Uterus (tissue), 4 donors: Measurements from ENCODE around the gene RNF169. TPM values are rescaled to one million over a fixed set of nuclear protein-coding genes. Genes with fewer than 3 reads are reported as not detected.

Experiments
- DNase-seq, 2 donors: peaks; one replicate each; pipeline ENCODE4 v3.0.0-alpha.2; 2019 to 2020
- H3K27ac ChIP-seq, 2 donors: fragments of 200-600 bp; sonication (generic); 1 replicate in 1 of 2; 2 replicates in 1 of 2; pipeline ENCODE4 v1.5.1; 2016 to 2018
- H3K27me3 ChIP-seq, 2 donors: fragments of 200-600 bp; sonication (generic); one replicate each; pipeline ENCODE4 v1.5.1; 2018 to 2019; ENCODE audit warnings: control low read depth in 1 of 2
- H3K36me3 ChIP-seq, 2 donors: fragments of 200-600 bp; sonication (generic); one replicate each; pipeline ENCODE4 v1.5.1; 2019; ENCODE audit warnings: control low read depth in 1 of 2
- H3K4me1 ChIP-seq, 2 donors: fragments of 200-600 bp; sonication (generic); one replicate each; pipeline ENCODE4 v1.5.1; 2018 to 2019; ENCODE audit warnings: control low read depth in 1 of 2
- H3K4me3 ChIP-seq, 2 donors: fragments of 200-600 bp; sonication (generic); 1 replicate in 1 of 2; 2 replicates in 1 of 2; pipeline ENCODE4 v1.5.1; 2018 to 2019; ENCODE audit warnings: mild to moderate bottlenecking in 1 of 2
- H3K9me3 ChIP-seq, 2 donors: fragments of 200-600 bp; sonication (generic); one replicate each; pipeline ENCODE4 v1.5.1; 2019; ENCODE audit warnings: control low read depth in 1 of 2
- CTCF ChIP-seq, 4 experiments: fragments of 200-600 bp in 2 of 4; fragments of 450-650 bp in 2 of 4; sonication (generic) in 2 of 4; IDR thresholded peaks; one replicate each; pipeline ENCODE4 v1.5.1; 2016 to 2019; ENCODE audit warnings: antibody characterized with exemption in 4 of 4, mild to moderate bottlenecking in 2 of 4, moderate library complexity in 1 of 4
- POLR2A ChIP-seq, 2 donors: fragments of 450-650 bp; IDR thresholded peaks; one replicate each; pipeline ENCODE4 v1.6.1; 2016; ENCODE audit warnings: antibody characterized with exemption in 2 of 2, mild to moderate bottlenecking in 1 of 2, moderate library complexity in 1 of 2
- intact Hi-C: fragments of 100-400 bp; cut with DNase I; formaldehyde crosslinking; loops from one replicate; pipeline ENCODE4 v1.15.1; 2023; ENCODE audit warnings: low total_unique reads
- total RNA-seq, 4 donors: library from RNA; depleted of rRNA in 3 of 4; stranded (reverse); fragments of >200 nt in 3 of 4; gene quantifications; one replicate each; pipeline versions ENCODE4 v1.1.0 to v1.2.4, GENCODE V29; 2014 to 2023
- donor health status: DM: yes; HTN: yes; CAD: no.

Gene RNF169
- total RNA-seq, 4 donors from 2014 or later = 15.0 to 42.4 (median 25.0) TPM

DNA sequence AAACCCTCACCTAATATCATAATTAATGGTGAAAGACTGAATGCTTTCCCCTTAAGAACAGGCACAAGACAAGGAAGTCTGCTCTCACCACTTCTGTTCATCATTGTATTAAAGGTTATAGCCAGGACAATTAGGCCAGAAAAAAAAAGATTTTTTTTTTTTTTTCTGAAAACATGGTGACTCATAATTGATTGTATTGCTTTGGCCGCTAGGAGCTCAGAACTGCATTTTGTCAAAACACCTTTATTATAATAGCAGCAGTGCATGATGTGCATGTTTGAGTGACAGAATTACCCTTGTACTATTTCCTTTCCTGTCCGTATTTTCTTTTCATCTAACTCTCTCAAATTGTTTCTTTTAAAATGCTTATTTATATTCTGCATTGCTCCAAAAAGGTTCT lies 98.1 kb downstream of the RNF169 start:
- no peaks in the 10 kb centered on the region for H3K4me1 ChIP-seq
- H3K4me3 ChIP-seq = no peak overlapping the region
- H3K9me3 ChIP-seq = no peaks in the 10 kb centered on the region
- intact Hi-C loops = no loop called here
- TF ChIP-seq POLR2A (IDR thresholded peaks at IDR 0.05) (no peak), CTCF (IDR thresholded peaks at IDR 0.05) (no peak)
- H3K27me3 ChIP-seq = no peaks in the 10 kb centered on the region
- no peak overlapping the region for H3K27ac ChIP-seq
- DNase-seq = no peak
- no peaks in the 10 kb centered on the region for H3K36me3 ChIP-seq

GRCh38 chr11:74847395-74847794 lies 98.7 kb downstream of the RNF169 start:
- H3K27ac ChIP-seq = no peak overlapping the region
- no peaks in the 10 kb centered on the region for H3K36me3 ChIP-seq

GRCh38 chr11:74847895-74848294 lies 99.2 kb downstream of the RNF169 start:
- TF ChIP-seq CTCF (IDR thresholded peaks at IDR 0.05) = no peak
- no peak for TF ChIP-seq POLR2A (IDR thresholded peaks at IDR 0.05)
- no peak overlapping the region for H3K4me3 ChIP-seq
- no peaks in the 10 kb centered on the region for H3K27me3 ChIP-seq
- no peak overlapping the region for H3K27ac ChIP-seq
- H3K36me3 ChIP-seq = no peaks in the 10 kb centered on the region
- intact Hi-C loops = no loop called here
- DNase-seq = no peak
- H3K9me3 ChIP-seq = no peaks in the 10 kb centered on the region
- H3K4me1 ChIP-seq = no peaks in the 10 kb centered on the region

More at GRCh38 chr11:74847395-74847794, 98.7 kb downstream of the RNF169 start:
- no peak for DNase-seq
- TF ChIP-seq POLR2A (IDR thresholded peaks at IDR 0.05) = no peak
- TF ChIP-seq CTCF (IDR thresholded peaks at IDR 0.05) = no peak
- H3K9me3 ChIP-seq = no peaks in the 10 kb centered on the region
- intact Hi-C loops = no loop called here
- H3K27me3 ChIP-seq = no peaks in the 10 kb centered on the region
- H3K4me3 ChIP-seq = no peak overlapping the region
- H3K4me1 ChIP-seq = no peaks in the 10 kb centered on the region

- Histone ChIP-seq H3K27ac (no peak overlapping the region), H3K4me3 (no peak overlapping the region), H3K9me3 (no peaks in the 10 kb centered on the region), H3K4me1 (no peaks in the 10 kb centered on the region), H3K36me3 (no peaks in the 10 kb centered on the region), H3K27me3 (no peaks in the 10 kb centered on the region)
- intact Hi-C loops = no loop called here
- DNase-seq = no peak
- TF ChIP-seq POLR2A (IDR thresholded peaks at IDR 0.05) (no peak), CTCF (IDR thresholded peaks at IDR 0.05) (no peak)
These were observed 101.1 kb downstream of the RNF169 start for GRCh38 chr11:74849525-74850391.

- no peaks in the 10 kb centered on the region for H3K27me3 ChIP-seq
- DNase-seq = no peak
- intact Hi-C loops = no loop called here
- H3K9me3 ChIP-seq = no peaks in the 10 kb centered on the region
- no peak for TF ChIP-seq POLR2A (IDR thresholded peaks at IDR 0.05)
- TF ChIP-seq CTCF (IDR thresholded peaks at IDR 0.05) = no peak
- no peak overlapping the region for H3K27ac ChIP-seq
- H3K4me3 ChIP-seq = no peak overlapping the region
- H3K36me3 ChIP-seq = no peaks in the 10 kb centered on the region
- H3K4me1 ChIP-seq = no peaks in the 10 kb centered on the region
These were observed 104.6 kb downstream of the RNF169 start for GRCh38 chr11:74853223-74853622.
